ENCODE results near the gene NT5DC3. TPM values are rescaled to one million over a fixed set of nuclear protein-coding genes. Genes with fewer than 3 reads are reported as not detected.

The NT5DC3 gene
- polyA plus RNA-seq, 4 donors = 2.5 to 8.6 (median 4.7) TPM

- no peak for DNase-seq (ENCODE audit: low read depth in 4 of 4, low spot score in 2 of 4)
Measured at GRCh38 chr12:103791350-103791920, 49.6 kb downstream of the NT5DC3 start.

DNA sequence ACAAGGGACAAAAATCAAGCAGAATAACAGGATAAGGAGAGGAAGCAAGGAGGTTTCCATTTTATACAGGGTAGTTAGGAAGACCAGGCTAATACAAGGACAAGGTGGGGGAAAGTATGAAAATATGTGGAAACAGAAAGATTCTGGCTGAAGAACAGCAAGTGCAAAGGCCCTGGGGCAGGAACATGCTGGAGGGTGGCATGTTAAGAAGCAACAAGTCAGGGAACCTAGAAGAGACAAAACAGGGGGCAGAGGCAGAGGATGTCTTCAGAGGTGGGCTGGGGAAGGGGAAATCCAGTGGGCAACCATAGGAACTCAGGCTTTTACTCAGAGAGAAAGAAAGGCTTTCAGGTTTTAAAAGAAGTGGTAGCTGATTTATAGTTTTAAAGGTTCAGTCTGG, 54.8 kb downstream of the NT5DC3 start:
- DNase-seq (ENCODE audit: low read depth in 4 of 4, low spot score in 2 of 4) = no peak

- DNase-seq (ENCODE audit: low read depth in 4 of 4, low spot score in 2 of 4) = no peak
Measured at GRCh38 chr12:103785243-103786031, 55.6 kb downstream of the NT5DC3 start.

DNA sequence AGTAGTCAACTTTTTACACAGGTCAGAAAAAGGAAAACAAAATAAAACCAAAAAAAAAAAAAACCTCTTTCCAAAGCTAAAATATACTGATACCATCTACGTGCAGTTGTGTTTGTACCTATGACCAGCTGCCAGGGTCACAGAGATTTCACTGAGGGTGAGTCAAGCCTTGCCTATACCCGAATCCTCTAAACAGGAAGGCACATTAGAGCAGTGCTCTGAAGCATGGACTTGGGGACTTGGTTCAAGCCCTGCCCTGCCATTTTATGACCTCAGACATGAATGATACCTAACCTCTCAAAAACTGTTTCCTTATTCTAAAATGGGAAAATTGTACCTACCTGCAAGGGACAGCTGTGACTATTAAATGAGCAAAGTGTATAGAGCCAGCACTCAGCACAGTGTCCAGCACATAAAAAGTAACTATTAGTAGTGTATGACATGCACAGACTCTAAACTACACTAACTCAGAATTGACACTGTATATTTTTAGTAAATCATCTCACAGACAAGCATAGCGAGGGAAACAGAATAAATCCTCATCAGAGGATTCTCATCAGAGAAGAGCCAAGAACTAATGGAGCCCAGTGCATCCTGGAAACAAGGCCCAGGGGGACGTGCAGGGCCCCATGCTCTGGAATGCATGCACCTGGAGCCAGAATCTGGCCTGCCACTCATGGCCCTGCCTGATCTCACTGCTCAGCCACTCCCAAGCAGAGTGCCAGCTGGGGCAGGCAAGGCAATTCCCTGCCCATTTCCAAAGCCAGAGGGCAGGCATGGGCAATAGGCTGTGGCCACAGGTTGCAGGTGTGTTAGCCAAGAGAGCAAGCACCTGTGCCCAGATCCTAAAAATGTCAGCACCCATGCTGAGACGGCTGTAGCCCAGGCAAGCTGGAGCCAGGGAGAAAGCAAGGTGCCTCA, 57.0 kb downstream of the NT5DC3 start:
- DNase-seq (ENCODE audit: low read depth in 4 of 4, low spot score in 2 of 4) = no peak

GRCh38 chr12:103782399-103782798, 58.6 kb downstream of the NT5DC3 start:
- DNase-seq (ENCODE audit: low read depth in 4 of 4, low spot score in 2 of 4) = no peak

DNA sequence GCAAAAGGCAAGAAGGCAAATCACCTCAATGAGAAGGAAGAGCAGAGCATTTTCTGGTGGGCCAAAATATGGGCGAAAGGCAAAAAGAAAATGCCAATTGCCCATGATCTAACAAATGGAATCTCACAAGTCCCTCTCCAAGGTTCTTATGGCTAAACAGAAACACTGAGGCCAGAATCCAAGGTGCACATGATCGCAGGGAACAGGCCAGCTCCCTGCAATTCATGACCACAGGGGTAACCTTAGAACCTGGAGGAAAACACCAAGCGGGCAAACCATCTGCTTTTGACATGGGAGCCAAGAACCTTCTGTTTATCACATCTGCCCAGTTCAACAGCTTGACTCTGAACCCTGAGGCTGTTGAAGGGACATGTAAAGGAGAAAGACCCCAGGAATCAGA, 60.0 kb downstream of the NT5DC3 start:
- no peak for DNase-seq (ENCODE audit: low read depth in 4 of 4, low spot score in 2 of 4)

DNA sequence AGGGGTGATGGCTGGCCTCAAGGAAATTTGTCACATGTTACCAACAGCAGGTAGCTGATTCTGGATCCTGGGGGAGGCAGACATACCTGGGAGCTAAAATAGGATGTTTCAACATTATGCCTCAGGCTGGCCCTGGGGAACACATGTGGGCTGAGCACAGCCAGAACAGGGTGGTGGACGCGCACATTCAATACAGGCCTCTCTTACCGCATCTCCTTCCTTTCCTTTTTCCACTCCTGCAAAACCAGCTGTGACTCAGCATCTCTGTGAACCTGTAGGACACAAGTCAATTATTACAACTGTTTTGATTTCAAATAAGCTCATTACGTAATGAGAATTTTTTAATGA, 61.0 kb downstream of the NT5DC3 start:
- no peak for DNase-seq (ENCODE audit: low read depth in 4 of 4, low spot score in 2 of 4)

DNA sequence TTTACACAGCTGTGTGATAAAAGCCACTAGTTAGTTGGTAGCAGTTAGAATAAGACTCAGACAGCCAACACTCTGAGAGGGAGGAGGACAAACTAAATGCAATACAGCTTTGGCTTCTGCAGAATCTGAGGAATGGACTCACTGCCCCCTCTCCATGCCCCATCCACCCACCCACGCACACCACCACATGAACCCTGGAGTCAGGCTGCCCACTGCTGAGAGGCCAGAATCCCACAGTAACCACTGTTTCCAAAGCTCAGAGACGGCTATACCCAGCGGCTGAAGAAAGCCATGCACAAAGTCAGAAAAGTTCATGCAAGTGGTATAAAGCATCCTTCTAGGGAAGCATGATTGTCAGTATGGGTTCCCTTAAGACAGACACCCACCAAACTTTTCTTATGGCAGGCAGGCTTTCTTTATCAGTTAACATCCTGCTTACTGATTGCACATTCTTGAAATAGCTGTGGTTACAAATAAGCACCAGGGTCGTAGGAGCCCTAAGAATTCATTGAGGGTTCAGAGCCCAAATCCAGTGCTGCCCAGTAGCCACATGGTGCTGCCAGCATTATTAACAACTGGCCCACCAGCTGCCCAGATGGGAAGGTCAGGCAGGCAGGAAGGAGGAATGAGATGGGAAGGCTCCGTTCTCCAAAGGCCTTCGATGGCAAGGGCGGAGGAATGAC, 61.5 kb downstream of the NT5DC3 start:
- DNase-seq (ENCODE audit: low read depth in 4 of 4, low spot score in 2 of 4) = no peak

GRCh38 chr12:103778781-103779180, 62.3 kb downstream of the NT5DC3 start:
- DNase-seq (ENCODE audit: low read depth in 4 of 4, low spot score in 2 of 4) = no peak

DNA sequence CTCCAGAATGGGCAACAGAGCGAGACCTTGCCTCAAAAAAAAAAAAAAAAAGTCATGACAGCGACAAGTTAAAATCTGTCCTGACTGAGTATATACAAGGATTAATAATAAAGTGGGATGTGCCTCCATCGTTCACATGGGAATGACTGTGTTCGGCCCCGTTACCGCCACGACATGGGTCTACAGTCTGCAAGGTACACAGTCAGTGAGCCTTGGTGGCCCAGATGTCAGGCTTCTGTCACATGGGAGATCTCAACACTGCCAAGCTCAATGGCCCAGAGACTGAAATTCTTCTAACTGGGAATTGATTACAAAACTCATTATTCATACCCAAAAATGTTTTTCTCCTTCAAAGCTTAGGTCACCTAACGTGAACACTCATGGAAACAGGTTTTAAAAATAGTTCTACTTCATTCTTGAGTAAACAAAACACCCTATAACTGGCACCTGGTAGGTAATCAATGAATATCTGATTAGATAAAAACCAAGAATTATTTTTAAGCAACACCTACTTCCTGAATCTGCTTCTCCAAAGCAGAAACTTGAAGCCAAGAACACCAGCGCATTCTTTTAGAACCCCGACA, 66.0 kb downstream of the NT5DC3 start:
- DNase-seq (ENCODE audit: low read depth in 4 of 4, low spot score in 2 of 4) = no peak

DNA sequence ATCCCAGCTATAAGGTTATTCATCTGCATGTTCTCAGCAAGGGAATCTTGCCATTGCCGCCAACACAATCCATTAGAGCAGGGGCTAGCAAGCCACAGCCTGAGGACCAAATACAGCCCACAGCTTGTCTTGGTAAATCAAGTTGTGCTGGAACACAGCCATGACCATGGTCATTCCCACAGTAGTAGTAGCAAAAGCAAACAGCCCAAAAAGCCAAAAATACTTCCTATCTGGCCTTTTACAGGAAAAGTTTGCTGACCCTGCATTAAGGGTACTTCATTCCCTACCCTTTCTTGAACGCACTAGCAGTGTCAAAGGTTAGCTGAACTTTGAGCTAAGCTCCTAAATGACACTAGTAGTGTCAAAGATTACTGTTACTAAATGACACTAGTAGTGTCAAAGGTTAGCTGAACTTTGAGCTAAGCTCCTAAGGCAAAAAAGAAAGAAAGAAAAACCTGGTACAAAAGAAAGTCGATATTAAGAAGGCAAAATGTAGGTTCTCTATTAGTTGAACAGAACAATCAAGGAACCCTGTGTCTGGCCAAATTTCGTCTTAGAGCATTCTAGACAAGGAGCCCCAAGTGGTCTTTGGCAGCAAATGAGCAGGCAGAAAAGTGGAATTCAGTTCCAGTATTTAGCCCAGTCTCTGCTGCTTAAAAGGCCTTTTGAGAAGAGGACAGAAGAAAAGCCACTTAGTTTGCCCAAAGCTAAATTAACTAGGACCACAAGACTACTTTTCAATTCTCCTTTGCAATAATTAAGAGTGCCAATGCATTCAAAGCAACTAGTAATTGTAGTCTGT, 67.7 kb downstream of the NT5DC3 start:
- DNase-seq (ENCODE audit: low read depth in 4 of 4, low spot score in 2 of 4) = no peak

GRCh38 chr12:103772367-103773108, 68.5 kb downstream of the NT5DC3 start:
- DNase-seq (ENCODE audit: low read depth in 4 of 4, low spot score in 2 of 4) = no peak

GRCh38 chr12:103771466-103771865, 69.6 kb downstream of the NT5DC3 start:
- no peak for DNase-seq (ENCODE audit: low read depth in 4 of 4, low spot score in 2 of 4)

DNA sequence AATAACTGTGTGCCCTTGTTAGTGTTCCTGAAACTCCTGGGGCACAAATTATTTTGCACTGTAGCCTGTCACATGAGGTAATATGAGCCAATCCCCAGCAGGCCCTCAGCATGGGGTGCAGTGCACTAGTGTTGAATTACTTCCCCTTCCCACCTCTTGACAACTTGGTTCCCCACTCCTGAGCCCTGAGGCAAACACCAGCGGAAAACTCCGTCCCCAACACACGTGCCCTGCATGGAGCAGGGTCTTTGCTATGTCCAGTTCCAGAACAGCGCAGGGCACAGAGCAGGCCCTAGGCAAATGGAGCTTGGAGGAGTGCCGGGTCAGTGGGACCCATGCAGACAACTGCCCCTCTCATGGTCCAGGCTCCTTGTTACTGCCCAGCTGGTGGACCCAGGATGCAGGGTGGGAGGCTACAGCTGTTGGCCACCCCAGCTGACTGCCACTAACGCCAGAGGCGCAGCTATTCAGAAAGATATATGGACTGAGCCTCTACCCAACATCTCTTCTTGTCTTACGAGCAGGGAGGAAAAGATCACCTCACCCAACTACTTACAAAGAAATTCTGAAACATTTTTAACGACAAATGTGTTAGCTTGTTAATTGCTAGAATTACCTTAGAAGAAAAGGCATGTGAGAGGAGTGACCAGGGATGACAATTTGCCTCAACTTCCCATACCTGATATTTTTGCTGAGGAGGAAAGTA, 71.6 kb downstream of the NT5DC3 start:
- no peak for DNase-seq (ENCODE audit: low read depth in 4 of 4, low spot score in 2 of 4)

DNA sequence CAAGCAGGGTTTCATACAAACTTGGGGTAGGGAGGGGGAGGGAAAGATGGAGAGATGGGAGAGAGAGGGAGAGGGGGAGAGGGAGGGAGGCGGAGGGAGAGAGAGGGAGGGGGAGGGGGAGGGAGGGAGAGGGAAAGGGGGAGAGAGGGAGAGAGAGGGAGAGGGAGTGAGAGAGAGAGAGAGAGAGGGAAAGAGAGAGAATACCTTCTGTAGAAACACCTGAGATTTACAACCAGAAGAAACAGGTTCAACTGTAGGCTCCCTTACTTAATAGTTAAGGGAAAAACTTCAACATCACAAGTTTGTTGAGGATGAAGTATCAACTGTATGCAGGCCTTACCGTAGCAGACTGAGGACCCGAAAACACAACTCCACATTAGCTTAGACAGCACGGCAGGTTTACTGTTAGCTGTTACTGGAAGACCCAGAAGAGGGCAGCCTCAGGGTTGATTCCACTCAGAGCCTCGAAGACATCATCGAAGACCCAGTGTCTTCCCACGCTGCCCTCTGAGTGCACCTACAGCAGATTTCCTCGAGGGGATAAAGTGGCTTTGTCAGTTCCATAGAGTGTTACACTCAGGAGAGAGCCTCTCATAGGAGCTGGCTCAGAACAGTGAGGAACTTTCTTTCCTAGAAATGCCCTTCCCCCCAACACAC, 72.4 kb downstream of the NT5DC3 start:
- DNase-seq (ENCODE audit: low read depth in 4 of 4, low spot score in 2 of 4) = no peak

GRCh38 chr12:103766028-103766427, 75.0 kb downstream of the NT5DC3 start:
- no peak for DNase-seq (ENCODE audit: low read depth in 4 of 4, low spot score in 2 of 4)

DNA sequence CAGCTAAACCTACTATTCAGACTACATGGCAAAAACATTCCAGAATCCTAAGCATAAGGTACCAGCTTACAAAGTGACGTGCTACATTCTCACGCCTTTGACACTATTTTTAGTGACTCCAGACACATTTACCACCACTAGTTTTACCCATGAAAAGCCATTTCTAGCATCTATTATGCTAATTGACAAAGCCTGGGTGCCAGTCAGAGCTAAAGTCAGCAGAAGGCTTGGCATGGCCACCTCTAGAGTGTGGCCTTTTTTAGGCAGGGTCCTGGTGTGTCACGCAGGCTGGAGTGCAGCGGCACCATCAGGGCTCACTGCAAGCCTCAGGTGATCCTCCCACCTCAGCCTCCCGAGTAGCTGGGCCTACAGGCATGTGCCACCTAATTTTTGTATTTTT, 75.7 kb downstream of the NT5DC3 start:
- no peak for DNase-seq (ENCODE audit: low read depth in 4 of 4, low spot score in 2 of 4)

DNA sequence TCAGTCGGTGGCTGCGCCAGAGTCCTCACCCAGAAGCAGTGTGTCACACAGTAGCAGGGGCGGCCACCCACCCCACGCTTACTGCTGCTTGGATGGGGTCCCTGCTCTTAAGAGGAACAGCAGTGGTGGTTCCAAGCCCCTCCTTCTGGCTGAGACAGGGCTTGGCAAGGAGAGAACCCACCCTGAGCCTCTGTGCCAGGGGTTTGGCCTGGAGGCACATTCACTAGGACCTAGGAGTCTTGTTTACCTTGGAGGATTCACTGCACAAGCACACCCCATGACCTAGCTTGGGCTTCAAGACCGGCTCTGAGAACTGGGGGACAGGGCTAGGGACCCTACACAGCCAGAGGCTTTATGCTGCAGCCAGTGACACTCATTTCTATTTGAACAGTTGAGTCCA, 78.6 kb downstream of the NT5DC3 start:
- DNase-seq (ENCODE audit: low read depth in 4 of 4, low spot score in 2 of 4) = no peak
